ENCODE data around the gene CUX1. TPM values are rescaled to one million over a fixed set of nuclear protein-coding genes. Genes with fewer than 3 reads are reported as not detected.

The CUX1 gene
- 28.7 TPM for polyA plus RNA-seq (2012; ENCODE audit: insufficient read depth, insufficient read length, low read depth)

- TF ChIP-seq CTCF (IDR thresholded peaks at IDR 0.05; ENCODE audit: low read depth, low read length): no peak
- no peaks in the 10 kb centered on the region for H3K36me3 ChIP-seq
- peak within 1 kb of the TSS; percentile 71 for H3K4me3 ChIP-seq (ENCODE audit: low read depth, low read length)
- peak; percentile 26 for DNase-seq
- peaks cover 11% of the 10 kb centered on the region for H3K27me3 ChIP-seq
- no peaks in the 10 kb centered on the region for H3K9me3 ChIP-seq
- peaks cover 6% of the 10 kb centered on the region; the same call in 1 of the 2 replicates for H3K4me1 ChIP-seq
Measured at GRCh38 chr7:101817471-101818286, at the start of gene CUX1. Gene CUX1, plus strand, starts transcription at chr7:101817626. Its CDS starts 14 bp downstream, at chr7:101817640.

GRCh38 chr7:101768280-101768679 lies 49.1 kb upstream of the CUX1 start:
- no peaks in the 10 kb centered on the region for H3K27me3 ChIP-seq
- no peak for TF ChIP-seq CTCF (IDR thresholded peaks at IDR 0.05; ENCODE audit: low read depth, low read length)
- no peak overlapping the region for H3K4me3 ChIP-seq (ENCODE audit: low read depth, low read length)
- H3K4me1 ChIP-seq: no peaks in the 10 kb centered on the region
- H3K9me3 ChIP-seq: no peaks in the 10 kb centered on the region
- H3K36me3 ChIP-seq: no peaks in the 10 kb centered on the region
- no peak for DNase-seq

GRCh38 chr7:101770466-101770865 lies 47.0 kb upstream of the CUX1 start:
- H3K4me3 ChIP-seq (ENCODE audit: low read depth, low read length): no peak overlapping the region
- no peaks in the 10 kb centered on the region for H3K27me3 ChIP-seq
- no peak for DNase-seq
- H3K36me3 ChIP-seq: no peaks in the 10 kb centered on the region
- no peak for TF ChIP-seq CTCF (IDR thresholded peaks at IDR 0.05; ENCODE audit: low read depth, low read length)
- H3K4me1 ChIP-seq: no peaks in the 10 kb centered on the region
- H3K9me3 ChIP-seq: no peaks in the 10 kb centered on the region

GRCh38 chr7:101772508-101773211 lies 44.8 kb upstream of the CUX1 start:
- Histone ChIP-seq H3K4me1 (no peaks in the 10 kb centered on the region), H3K36me3 (no peaks in the 10 kb centered on the region), H3K27me3 (no peaks in the 10 kb centered on the region), H3K9me3 (no peaks in the 10 kb centered on the region), H3K4me3 (ENCODE audit: low read depth, low read length) (no peak overlapping the region)
- DNase-seq: peak; percentile 76
- no peak for TF ChIP-seq CTCF (IDR thresholded peaks at IDR 0.05; ENCODE audit: low read depth, low read length)

- no peaks in the 10 kb centered on the region for H3K27me3 ChIP-seq
- no peak overlapping the region for H3K4me3 ChIP-seq (ENCODE audit: low read depth, low read length)
- H3K4me1 ChIP-seq: no peaks in the 10 kb centered on the region
- no peak for DNase-seq
- no peak for TF ChIP-seq CTCF (IDR thresholded peaks at IDR 0.05; ENCODE audit: low read depth, low read length)
- H3K9me3 ChIP-seq: no peaks in the 10 kb centered on the region
- no peaks in the 10 kb centered on the region for H3K36me3 ChIP-seq
Measured at GRCh38 chr7:101775181-101775580, 42.2 kb upstream of the CUX1 start.

Data from BE2C (cell line).